HG03571 (cell line): ENCODE measurements around the gene ARHGAP10.

Source experiments
- ATAC-seq: cut with Tn5 transposase; IDR thresholded peaks from one replicate; pipeline ENCODE4 v1.9.1; 2021; ENCODE audit not compliant: unreplicated experiment

Gene ARHGAP10

DNA sequence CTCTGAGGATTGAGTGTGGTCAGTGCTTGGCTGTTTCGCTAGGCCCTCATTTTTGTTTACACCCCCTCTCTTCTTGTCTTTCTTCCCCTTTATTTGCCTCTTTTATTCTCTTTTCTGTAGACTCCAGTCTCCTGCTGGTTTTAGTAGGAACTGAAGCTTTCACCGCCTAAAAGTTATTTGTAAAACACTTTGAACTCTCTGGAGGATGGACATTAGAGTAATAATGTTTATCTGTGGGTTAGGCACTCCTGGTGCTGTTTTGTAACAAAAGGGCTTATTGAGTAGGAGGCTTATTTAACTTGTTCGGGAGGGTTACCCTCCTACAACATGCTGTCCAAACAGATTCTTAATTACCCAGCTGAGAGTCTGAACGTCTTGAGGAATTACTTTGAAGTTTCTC is 1.6 kb upstream of the ARHGAP10 start:
- no peak for ATAC-seq

- peak; percentile 25 for ATAC-seq
Observed at GRCh38 chr4:147732518-147733235, 789 bp downstream of the ARHGAP10 start.

GRCh38 chr4:147733716-147734344 is 1.9 kb downstream of the ARHGAP10 start:
- no peak for ATAC-seq

DNA sequence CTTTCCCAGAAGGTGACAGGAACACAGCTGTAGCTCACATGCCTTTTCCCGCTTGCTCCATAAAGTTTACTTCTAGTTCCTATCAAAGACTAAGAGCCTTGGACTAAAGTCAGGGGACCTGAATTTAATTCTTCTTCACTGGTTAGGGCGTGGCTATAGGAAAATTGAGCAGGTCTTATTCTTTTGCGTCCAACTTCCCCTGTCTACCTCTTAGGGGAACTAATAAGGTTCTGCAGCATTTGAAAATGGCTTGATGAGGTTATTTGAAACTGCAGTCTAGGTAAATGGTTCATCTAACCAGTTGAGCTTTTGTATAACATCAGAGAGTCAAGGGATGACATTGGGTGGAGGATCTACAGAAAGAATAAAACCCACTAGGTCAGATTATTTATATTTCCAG is 2.6 kb downstream of the ARHGAP10 start:
- no peak for ATAC-seq

DNA sequence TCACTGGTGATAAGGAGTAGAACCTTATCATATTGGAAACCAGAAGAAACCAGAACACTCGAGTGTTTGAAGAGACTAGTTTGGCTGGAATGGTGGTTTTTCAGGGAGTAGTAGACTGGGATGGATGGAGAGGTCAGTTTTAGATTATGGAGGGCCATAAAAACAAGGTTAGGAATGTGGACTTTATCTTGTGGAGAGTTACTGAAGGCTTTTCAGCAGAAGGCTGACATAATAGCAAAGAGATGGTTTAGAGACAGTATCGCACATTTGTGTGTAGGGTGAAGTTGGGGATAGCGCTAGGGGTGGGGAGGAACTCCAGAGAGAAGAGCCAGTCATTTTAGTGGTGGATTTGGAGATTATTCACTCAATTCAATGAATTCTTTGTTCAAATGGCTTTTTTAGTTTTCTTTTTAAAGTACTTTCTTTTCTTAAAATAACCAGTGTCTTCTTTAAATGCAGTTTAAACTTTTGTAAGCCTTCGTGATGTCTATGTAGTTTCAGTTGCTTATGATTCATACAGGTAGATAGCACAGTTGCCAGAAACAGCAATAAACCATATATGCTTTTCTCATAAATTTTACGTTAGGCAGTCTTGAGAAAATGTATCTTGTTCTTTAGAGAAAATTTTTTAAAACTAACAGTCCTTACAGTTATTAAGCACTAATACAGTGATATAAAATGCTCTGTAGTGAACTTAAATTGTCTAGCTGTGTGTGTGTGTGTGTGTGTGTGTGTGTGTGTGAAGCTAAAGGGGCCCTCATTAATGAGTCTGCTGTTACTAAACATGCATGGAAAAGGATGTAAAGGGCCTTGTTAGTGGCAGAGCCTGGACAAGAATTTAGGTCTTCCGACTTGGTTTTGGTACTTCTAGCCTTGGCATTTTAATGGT is 3.8 kb downstream of the ARHGAP10 start:
- ATAC-seq, result peak; percentile 23

- no peak for ATAC-seq
Observed at GRCh38 chr4:147736458-147736857, 4.6 kb downstream of the ARHGAP10 start.

GRCh38 chr4:147737623-147738022 is 5.7 kb downstream of the ARHGAP10 start:
- ATAC-seq, result no peak

GRCh38 chr4:147739239-147739823 is 7.4 kb downstream of the ARHGAP10 start:
- no peak for ATAC-seq

DNA sequence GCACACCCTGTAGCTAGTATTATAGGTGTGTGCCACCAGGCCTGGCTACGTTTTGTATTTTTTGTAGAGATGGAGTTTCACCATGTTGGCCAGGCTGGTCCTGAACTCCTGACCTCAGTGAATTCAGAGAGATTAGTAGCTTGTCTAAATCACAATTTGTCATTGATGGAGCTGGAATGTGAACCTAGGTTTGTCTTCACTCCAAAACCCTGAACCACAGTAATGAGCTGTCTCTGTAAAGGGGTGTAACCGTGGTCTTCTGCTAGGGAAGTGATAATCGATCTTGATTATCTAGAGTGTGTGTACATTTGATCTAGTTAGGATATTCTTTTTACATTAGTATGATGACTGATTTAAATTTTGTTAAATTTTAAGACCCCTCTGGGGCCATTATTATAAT is 8.3 kb downstream of the ARHGAP10 start:
- ATAC-seq, result no peak

GRCh38 chr4:147741190-147741788 is 9.4 kb downstream of the ARHGAP10 start:
- ATAC-seq, result no peak

DNA sequence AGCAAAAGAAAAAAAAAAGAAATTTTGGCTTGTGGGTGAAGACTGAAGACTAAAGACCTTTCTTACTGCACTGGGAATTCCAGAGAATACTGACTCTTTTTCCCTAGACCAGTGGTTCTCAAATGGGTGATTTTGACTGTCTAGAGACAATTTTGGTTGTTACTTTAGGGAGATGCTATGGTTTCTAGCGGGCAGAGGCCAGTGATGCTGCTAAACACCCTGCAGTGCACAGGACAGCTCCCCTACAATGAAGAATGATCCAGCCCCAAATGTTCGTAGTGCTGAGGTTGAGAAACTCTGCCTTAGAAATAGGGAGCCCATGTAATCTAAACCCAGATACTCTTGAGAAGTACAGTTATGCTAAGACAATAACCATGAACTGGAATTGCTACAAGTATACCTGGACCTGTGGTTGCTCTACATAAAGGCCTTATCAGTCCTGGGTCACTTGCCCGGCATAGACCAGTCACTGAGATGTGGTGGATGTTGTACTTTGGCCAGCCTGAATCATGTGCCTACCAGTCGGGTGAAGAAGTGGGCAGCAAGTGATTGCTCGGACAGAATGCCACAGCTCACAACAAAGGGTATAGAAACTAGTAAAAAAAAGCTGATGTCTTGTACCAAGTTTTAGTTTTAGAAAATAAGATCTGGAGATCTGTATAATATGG is 16.0 kb downstream of the ARHGAP10 start:
- no peak for ATAC-seq

DNA sequence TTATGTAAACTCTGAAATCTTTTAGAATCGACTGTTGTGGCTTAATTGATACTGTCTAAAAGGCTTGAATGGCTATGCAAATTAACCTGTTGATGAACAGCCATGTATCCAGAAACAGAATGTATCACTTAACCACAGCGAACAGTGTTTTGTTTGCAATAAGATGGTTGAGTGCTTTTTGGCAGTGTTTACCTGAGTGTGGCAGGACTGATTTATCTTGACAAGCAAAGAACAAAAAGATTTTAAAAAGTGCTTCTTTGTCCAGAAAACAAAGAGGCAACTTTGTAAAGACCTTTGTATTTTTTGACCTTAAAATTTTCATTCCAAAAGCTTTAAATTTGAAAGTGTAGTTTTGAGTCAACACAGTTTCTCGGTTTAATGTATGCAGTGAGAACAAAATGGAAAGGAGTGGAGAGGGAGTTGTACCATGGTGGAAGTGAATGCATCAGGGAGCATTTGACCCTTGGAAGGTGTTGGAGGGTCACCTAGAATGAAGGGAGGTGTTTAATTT is 18.0 kb downstream of the ARHGAP10 start:
- ATAC-seq, result peak; percentile 94

DNA sequence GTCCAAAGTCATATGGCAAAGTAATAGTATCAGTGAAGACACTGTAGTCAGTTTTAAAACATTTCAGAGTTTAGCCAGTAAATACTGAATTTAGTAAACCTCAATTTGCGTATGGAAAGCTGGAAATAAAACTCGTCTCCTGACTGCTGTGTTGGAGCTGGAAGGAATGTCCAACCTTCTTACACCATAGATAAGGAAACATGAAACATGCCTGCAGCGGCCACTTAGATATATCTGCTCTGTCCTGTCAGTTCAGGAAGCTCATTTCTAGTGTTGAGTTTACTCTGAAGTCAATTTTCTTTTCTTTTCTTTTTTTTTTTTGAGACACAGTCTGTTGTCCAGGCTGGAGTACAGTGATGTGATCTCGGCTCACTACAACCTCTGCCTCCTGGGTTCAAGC is 21.2 kb downstream of the ARHGAP10 start:
- ATAC-seq, result no peak

GRCh38 chr4:147754037-147754445 is 22.2 kb downstream of the ARHGAP10 start:
- ATAC-seq, result no peak

DNA sequence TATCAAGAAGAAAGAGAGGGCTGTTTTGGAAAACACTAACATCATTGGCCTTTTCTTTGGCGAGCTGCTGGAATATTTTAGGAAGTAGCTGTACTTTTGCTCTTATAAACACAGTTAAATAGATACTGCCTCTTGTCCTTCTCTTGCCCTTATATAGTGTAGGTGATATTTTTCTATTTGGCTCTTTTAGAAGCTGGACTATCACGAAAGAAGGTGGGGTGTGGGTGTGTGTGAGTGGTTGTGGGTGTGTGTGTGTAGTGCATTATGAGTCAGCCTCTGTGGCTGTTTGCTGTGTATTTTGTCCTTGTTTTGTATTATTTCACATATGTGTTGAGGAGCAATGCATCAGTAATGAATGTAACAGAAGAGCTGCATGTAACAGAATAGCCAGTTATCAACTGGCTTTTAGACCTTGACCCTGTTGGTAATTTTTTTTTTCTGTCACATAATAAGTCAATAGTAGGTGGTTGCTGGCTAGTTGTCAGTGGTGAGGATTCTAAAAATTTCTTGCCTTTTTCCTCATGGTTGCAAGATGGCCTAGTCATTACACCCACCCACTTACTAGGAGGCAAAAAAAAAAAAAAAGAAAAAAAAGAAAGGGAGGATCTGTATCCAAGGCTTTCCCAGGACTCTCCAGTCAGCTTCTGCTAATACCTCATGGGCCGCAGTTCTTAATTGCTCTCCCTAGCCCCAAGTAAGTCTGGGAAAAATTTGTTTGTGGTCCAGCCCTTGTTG is 23.8 kb downstream of the ARHGAP10 start:
- ATAC-seq, result no peak

DNA sequence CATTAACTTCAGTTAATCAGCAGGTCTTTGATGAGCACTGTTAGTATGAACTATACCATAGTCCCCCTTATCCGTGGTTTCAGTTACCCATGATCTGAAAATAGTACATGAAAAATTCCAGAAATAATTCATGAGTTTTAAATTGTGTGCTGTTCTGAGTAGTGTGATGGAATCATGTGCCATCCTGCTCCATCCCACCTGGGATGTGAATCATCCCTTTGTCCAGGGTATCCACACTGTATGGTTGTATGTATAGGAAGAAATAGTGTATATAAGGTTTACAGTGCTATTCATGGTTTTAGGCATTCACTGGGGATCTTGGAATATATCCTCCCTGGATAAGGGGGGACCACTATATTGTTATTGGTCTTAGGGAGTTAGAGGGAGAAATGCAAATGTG is 24.5 kb downstream of the ARHGAP10 start:
- no peak for ATAC-seq

DNA sequence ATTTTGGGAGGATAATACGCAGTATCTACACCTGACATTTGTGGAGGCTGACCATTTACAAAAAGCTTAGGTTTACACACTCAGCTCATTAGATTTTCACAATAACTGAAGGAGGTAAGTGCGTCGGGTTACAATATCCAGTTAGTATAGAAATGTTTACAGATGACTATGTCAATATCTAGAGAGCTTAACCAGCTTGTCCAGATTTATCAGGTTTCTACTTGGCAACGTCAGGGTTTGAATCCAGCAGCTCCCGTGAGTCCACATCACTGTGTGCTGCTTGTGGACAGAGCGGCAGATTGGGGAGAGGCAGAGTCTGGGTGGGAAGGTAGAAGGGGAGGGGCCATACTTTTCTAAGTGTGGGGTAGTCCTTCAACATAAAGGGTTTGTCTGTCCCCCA is 28.3 kb downstream of the ARHGAP10 start:
- ATAC-seq, result no peak

- ATAC-seq, result no peak
Observed at GRCh38 chr4:147760695-147761094, 28.8 kb downstream of the ARHGAP10 start.

GRCh38 chr4:147761218-147761883 is 29.5 kb downstream of the ARHGAP10 start:
- ATAC-seq, result no peak
